Spinal cord (tissue), 10 donors: ENCODE measurements around the gene CAPN15. TPM values are rescaled to one million over a fixed set of nuclear protein-coding genes. Genes with fewer than 3 reads are reported as not detected.

Experiments
- DNase-seq, 6 donors: peaks; one replicate each; pipeline versions ENCODE4 v3.0.0 to v3.0.0-alpha.2; 2013 to 2015; ENCODE audit warnings: low spot score in 6 of 6, low read depth in 4 of 6
- H3K27ac ChIP-seq: one replicate; pipeline ENCODE4 v1.5.1; 2013; ENCODE audit warnings: low read depth, low read length, control low read depth
- H3K27me3 ChIP-seq: one replicate; pipeline ENCODE4 v1.6.1; 2013; ENCODE audit warnings: low read length; ENCODE audit not compliant: control insufficient read depth, insufficient read depth
- H3K36me3 ChIP-seq: one replicate; pipeline ENCODE4 v1.6.1; 2013; ENCODE audit warnings: low read length; ENCODE audit not compliant: control insufficient read depth, insufficient read depth
- H3K4me1 ChIP-seq: one replicate; pipeline ENCODE4 v1.6.1; 2013; ENCODE audit warnings: low read length; ENCODE audit not compliant: control insufficient read depth, insufficient read depth
- H3K4me3 ChIP-seq: one replicate; pipeline ENCODE4 v1.5.1; 2013; ENCODE audit warnings: low read depth, low read length, control low read depth
- H3K9me3 ChIP-seq: one replicate; pipeline ENCODE4 v1.6.1; 2013; ENCODE audit warnings: low read length; ENCODE audit not compliant: control insufficient read depth, insufficient read depth
- WGBS: methylation state at CpG from one replicate; pipeline ENCODE4 v1.1.5; 2013; ENCODE audit warnings: missing lambda C conversion rate; ENCODE audit not compliant: insufficient coverage; 5-methylcytosine and 5-hydroxymethylcytosine counted together
- polyA plus RNA-seq, 2 donors: library from polyadenylated mRNA; unstranded; fragments of 120-200 nt; gene quantifications; one replicate each; pipeline ENCODE4 v1.2.1, GENCODE V29; 2013; ENCODE audit not compliant: insufficient read length in 2 of 2
- total RNA-seq, 2 donors: library from RNA; depleted of rRNA in 1 of 2; stranded (reverse); fragments of 120-200 nt in 1 of 2; fragments of >200 nt in 1 of 2; gene quantifications; one replicate each; pipeline versions ENCODE4 v1.2.3 to v1.2.4, GENCODE V29; 2013 to 2014
- donor health status: healthy.

Gene CAPN15
- total and polyA plus RNA-seq, 4 donors = 9.6 to 43.2 (median 27.9) TPM

- Histone ChIP-seq H3K27me3 (no peaks in the 10 kb centered on the region), H3K36me3 (peaks cover 19% of the 10 kb centered on the region), H3K9me3 (no peaks in the 10 kb centered on the region), H3K4me1 (peaks cover 57% of the 10 kb centered on the region), H3K27ac (no peak overlapping the region), H3K4me3 (no peak overlapping the region)
- WGBS = 90% methylated on average over 35 of the region's 35 CpGs
- no peak for DNase-seq
These were observed 40.1 kb downstream of the CAPN15 start for GRCh38 chr16:567373-568256.

- DNase-seq = no peak
- Histone ChIP-seq H3K36me3 (peaks cover 29% of the 10 kb centered on the region), H3K4me3 (peak overlapping the region; percentile 56), H3K9me3 (no peaks in the 10 kb centered on the region), H3K27me3 (no peaks in the 10 kb centered on the region), H3K27ac (no peak overlapping the region), H3K4me1 (peaks cover 57% of the 10 kb centered on the region)
- 59% methylated on average over 11 of the region's 11 CpGs for WGBS
These were observed 41.1 kb downstream of the CAPN15 start for GRCh38 chr16:568401-569258.

GRCh38 chr16:569445-570254, 42.1 kb downstream of the CAPN15 start, which contains the start of gene PIGQ:
Gene PIGQ (plus strand): TSS chr16:569968. CDS start chr16:574075, 4,107 bp downstream.
- peak within 1 kb of the TSS; percentile 60 for H3K4me3 ChIP-seq
- peaks cover 56% of the 10 kb centered on the region for H3K4me1 ChIP-seq
- peak within 1 kb of the TSS; percentile 75 for H3K27ac ChIP-seq
- no peaks in the 10 kb centered on the region for H3K9me3 ChIP-seq
- DNase-seq = peak in 2 of 6 donors; percentile 77 to 81
- H3K27me3 ChIP-seq = no peaks in the 10 kb centered on the region
- peaks cover 39% of the 10 kb centered on the region for H3K36me3 ChIP-seq
- WGBS = under 1% methylated on average over 86 of the region's 87 CpGs

GRCh38 chr16:572865-573650, 45.5 kb downstream of the CAPN15 start:
- Histone ChIP-seq H3K27ac (no peak overlapping the region), H3K36me3 (peaks cover 63% of the 10 kb centered on the region), H3K4me1 (peaks cover 28% of the 10 kb centered on the region), H3K27me3 (no peaks in the 10 kb centered on the region), H3K9me3 (no peaks in the 10 kb centered on the region), H3K4me3 (no peak overlapping the region)
- WGBS = 80% methylated on average over 23 of the region's 27 CpGs
- no peak for DNase-seq

GRCh38 chr16:574021-574760, 46.7 kb downstream of the CAPN15 start:
- Histone ChIP-seq H3K4me1 (peaks cover 17% of the 10 kb centered on the region), H3K4me3 (no peak overlapping the region), H3K9me3 (no peaks in the 10 kb centered on the region), H3K36me3 (peaks cover 72% of the 10 kb centered on the region), H3K27me3 (no peaks in the 10 kb centered on the region), H3K27ac (no peak overlapping the region)
- no peak for DNase-seq
- 93% methylated on average over 46 of the region's 46 CpGs for WGBS

GRCh38 chr16:575354-576196, 48.1 kb downstream of the CAPN15 start:
- peaks cover 84% of the 10 kb centered on the region for H3K36me3 ChIP-seq
- WGBS = 92% methylated on average over 34 of the region's 36 CpGs
- H3K27ac ChIP-seq = no peak overlapping the region

GRCh38 chr16:576197-576822, 48.8 kb downstream of the CAPN15 start:
- 87% methylated on average over 21 of the region's 21 CpGs for WGBS
- Histone ChIP-seq H3K27ac (no peak overlapping the region), H3K4me3 (no peak overlapping the region), H3K36me3 (peaks cover 92% of the 10 kb centered on the region), H3K27me3 (no peaks in the 10 kb centered on the region), H3K9me3 (no peaks in the 10 kb centered on the region), H3K4me1 (peaks cover 3% of the 10 kb centered on the region)
- no peak for DNase-seq

More at GRCh38 chr16:575354-576196, 48.1 kb downstream of the CAPN15 start:
- DNase-seq = no peak
- H3K27me3 ChIP-seq = no peaks in the 10 kb centered on the region
- H3K4me1 ChIP-seq = peaks cover 10% of the 10 kb centered on the region
- no peak overlapping the region for H3K4me3 ChIP-seq
- H3K9me3 ChIP-seq = no peaks in the 10 kb centered on the region
